ENCODE measurements around the gene GRK5.
"Not testable (repeated sequence)": the region's sequence is repeated elsewhere in the genome, so short reads cannot be mapped to it uniquely, and the experiment has no call there.

GRK5 gene

DNA sequence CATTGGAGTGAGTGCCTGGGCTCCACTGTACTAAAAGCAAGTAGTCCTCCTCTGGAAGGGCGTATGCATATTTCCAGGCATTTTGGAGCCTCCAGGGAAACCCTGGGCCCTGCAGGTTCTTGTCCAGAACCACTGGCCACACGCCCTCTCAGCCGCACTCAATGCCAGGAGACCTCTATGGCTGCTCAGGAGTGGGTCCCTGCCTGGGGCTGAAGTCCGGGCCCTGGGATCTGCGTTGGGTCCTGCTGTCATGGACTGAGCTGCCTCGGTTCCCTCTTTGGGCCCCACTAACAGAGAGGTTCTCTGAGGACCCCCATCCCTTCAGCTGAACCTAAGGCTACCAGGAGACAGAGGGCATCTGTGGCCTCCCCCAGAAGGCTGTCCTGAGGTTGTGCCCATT lies 58.3 kb downstream of the GRK5 start:
- H3K27ac ChIP-seq: no peak overlapping the region
- TF ChIP-seq, protein P1, sequence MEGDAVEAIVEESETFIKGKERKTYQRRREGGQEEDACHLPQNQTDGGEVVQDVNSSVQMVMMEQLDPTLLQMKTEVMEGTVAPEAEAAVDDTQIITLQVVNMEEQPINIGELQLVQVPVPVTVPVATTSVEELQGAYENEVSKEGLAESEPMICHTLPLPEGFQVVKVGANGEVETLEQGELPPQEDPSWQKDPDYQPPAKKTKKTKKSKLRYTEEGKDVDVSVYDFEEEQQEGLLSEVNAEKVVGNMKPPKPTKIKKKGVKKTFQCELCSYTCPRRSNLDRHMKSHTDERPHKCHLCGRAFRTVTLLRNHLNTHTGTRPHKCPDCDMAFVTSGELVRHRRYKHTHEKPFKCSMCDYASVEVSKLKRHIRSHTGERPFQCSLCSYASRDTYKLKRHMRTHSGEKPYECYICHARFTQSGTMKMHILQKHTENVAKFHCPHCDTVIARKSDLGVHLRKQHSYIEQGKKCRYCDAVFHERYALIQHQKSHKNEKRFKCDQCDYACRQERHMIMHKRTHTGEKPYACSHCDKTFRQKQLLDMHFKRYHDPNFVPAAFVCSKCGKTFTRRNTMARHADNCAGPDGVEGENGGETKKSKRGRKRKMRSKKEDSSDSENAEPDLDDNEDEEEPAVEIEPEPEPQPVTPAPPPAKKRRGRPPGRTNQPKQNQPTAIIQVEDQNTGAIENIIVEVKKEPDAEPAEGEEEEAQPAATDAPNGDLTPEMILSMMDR (conservative IDR thresholded peaks at IDR 0.05): no peak

DNA sequence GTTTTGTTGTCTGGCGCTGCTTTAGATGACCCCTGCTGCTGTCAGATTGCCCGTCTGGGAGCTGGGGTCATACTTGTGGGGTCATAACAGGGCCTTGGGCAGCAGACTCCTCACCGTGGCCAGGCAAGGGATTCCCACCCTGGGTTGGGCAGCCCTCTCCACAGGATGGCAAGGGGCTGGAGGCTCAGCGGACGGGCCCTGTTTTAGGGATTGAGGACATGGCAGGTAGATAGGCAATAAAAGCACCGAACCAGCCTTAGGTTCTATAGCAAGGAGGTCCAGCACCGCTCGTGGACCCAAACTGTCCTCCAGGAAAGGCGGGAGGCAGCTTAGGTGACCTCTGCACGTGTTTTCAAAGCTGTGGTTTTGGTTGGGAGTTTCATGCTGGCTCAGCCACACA lies 60.0 kb downstream of the GRK5 start:
- TF ChIP-seq, protein P1 (conservative IDR thresholded peaks at IDR 0.05): no peak
- H3K27ac ChIP-seq: no peak overlapping the region

DNA sequence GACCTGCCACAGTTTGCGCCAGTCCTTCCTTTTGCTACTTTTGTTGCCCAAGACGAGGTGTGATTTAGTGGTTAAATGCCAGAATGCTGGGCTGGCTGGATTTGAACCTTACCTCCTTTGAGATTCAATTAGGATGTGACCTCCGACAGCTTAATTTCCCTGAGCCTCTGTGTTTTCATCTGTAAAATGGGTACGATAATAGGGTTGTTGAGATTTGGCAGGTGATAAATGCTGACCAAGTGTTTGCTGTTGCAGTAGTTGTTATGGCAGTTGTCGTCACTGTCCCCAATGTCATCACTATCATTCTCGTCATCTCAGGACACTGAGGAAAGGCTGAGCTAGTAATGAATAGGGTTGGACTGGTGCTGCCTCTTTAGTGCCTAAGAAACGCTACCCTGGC lies 61.1 kb downstream of the GRK5 start:
- H3K27ac ChIP-seq: no peak overlapping the region
- TF ChIP-seq, protein P1 (conservative IDR thresholded peaks at IDR 0.05): no peak

DNA sequence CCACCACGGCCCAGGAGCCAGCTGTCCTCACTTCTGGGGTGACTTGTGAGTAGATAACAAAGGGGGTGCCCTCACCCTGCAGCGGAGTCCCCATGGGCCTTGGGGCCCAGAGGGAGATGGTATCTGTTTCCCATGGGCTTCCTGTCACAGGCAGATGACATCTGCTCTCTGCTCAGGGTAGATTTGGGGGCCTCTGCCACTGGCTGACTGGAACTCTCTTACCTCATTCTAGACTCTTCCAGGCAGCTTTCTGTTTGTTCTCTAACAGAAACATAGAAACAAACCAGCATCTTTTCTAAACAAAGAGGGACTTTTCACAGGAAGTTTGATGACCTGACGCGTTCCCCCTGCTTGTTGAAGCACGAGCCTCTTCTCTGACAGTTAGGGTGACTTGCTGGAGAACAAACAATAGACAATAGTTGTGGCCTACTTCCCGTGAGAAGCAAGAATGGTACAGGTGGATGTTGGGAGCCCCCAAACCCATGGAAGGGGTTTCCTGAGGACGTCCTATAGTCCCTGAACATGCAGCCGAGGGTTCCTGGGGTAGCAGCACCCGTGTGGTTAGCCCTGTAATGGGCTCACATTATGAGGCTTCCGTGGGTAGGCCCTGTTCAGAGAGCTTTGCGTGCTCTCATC lies 61.6 kb downstream of the GRK5 start:
- TF ChIP-seq, protein P1 (conservative IDR thresholded peaks at IDR 0.05): no peak
- H3K27ac ChIP-seq: no peak overlapping the region

DNA sequence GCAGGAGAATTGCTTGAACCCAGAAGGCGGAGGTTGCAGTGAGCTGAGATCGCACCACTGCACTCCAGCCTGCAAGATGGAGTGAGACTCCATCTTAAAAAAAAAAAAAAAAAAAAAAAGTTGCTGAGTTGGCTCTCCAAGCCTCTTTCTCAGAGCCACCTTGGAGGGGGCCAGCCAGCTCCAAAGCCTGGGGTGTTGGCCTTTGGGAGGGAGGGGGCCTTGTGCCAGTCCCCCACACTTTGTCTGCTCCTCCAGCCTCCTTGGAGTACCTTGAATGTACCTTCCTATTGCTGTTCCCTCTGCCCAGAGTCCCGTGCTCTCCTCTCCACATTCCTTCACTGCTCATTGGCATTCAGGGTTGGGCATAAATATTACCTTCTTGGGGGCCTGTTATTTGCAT lies 62.4 kb downstream of the GRK5 start:
- TF ChIP-seq, protein P1 (conservative IDR thresholded peaks at IDR 0.05): no peak
- no peak overlapping the region for H3K27ac ChIP-seq

DNA sequence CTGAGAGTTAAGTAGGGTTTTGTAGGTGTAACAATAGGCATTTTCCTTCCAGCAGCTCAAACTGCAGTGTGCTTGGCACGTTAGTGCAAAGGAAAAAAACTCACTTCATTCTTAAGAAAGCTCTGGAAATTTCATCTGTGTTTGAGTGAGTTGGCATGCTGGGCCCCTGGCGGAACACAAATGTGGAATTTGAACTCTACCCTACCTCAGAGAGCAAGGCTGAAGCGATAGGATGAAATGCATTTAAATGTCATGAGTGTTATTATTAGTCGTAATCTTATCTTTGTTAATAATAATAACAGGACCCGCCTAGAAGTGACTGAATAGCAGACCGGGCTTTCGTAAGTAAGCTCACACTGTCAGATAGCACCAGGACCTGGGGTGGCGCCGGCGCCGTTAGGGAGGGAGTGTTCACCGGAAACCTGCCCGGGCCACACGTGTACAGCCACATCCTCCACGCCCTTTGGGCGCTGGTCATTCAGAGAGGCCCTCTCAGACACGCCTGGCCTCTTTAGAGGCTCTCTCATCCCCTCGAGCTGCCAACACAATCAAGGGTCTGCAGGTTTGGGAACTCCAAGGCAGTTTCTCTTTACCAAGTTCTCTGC lies 63.5 kb downstream of the GRK5 start:
- TF ChIP-seq, protein P1 (conservative IDR thresholded peaks at IDR 0.05): no peak
- H3K27ac ChIP-seq: no peak overlapping the region

DNA sequence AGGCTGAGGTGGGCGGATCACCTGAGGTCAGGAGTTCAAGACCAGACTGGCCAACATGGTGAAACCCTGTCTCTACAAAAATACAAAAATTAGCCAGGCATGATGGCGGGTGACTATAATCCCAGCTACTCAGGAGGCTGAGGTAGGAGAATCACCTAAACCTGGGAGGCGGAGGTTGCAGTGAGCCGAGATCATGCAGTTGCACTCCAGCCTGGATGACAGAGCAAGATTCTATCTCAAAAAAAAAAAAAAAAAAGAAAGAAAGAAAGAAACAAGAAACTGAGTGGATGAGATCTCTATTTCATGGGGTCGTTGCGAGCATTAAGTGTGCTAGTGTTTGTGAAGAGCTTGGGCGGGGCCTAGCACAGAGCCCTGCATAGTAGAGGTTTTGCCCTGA lies 65.0 kb downstream of the GRK5 start:
- H3K27ac ChIP-seq: not testable (repeated sequence)

DNA sequence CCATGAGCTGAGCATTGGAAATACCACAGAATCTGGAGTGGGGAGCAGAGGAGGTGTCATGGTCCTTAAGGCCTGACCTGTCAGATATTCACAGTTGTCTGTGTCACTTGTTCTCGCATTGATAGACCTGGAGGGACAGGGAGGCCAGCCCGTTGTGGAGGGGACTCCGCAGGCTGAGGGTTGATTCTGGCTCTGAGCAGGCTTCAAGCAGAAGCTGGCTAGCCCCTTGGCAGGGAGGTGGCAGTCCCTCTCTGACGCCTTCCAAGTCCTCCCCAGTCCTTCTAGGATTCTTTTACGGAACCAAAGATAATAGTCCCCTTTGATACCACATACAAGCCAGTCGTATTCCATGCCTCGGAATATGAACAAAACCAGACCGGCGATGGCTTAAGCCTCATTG lies 65.4 kb downstream of the GRK5 start:
- no peak overlapping the region for H3K27ac ChIP-seq
- TF ChIP-seq, protein P1 (conservative IDR thresholded peaks at IDR 0.05): no peak
